Subcutaneous adipose tissue (tissue), 4 donors: ENCODE results near the gene BACH2. TPM values are rescaled to one million over a fixed set of nuclear protein-coding genes. Genes with fewer than 3 reads are reported as not detected.

ENCODE experiments used
- total RNA-seq, 4 donors: library from RNA; depleted of rRNA; stranded (reverse); fragments of >200 nt; gene quantifications; one replicate each; pipeline ENCODE4 v1.1.0, GENCODE V29; 2016
- TF ChIP-seq, protein P1 (sequence below): fragments of 450-650 bp; IDR thresholded peaks from one replicate; pipeline ENCODE4 v1.5.1; 2016; ENCODE audit warnings: low read depth, mild to moderate bottlenecking, control low read depth, antibody characterized with exemption, moderate library complexity

The BACH2 gene
- total RNA-seq, 4 donors from 2014 or later, result 1.7 to 15.4 (median 3.9) TPM

DNA sequence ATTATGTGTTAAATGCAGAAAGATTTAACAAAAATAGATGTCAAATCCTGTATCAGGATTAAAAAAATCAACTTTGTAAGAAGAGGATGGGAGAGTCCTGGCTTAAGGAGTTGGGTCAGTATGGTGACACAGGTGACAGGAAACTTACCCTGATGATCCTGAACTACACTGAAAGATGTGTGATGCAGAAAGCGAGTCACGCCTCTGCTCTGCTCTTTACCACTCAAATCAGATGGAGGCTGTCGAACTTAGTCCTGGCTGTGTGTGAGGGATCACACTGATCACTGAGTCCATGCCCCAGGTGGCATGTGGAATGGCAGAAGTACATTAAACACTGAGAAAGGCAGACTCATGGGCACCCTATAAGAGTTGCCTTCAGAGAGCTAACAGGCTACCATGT is 309.5 kb downstream of the BACH2 start:
- TF ChIP-seq, protein P1, sequence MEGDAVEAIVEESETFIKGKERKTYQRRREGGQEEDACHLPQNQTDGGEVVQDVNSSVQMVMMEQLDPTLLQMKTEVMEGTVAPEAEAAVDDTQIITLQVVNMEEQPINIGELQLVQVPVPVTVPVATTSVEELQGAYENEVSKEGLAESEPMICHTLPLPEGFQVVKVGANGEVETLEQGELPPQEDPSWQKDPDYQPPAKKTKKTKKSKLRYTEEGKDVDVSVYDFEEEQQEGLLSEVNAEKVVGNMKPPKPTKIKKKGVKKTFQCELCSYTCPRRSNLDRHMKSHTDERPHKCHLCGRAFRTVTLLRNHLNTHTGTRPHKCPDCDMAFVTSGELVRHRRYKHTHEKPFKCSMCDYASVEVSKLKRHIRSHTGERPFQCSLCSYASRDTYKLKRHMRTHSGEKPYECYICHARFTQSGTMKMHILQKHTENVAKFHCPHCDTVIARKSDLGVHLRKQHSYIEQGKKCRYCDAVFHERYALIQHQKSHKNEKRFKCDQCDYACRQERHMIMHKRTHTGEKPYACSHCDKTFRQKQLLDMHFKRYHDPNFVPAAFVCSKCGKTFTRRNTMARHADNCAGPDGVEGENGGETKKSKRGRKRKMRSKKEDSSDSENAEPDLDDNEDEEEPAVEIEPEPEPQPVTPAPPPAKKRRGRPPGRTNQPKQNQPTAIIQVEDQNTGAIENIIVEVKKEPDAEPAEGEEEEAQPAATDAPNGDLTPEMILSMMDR, result no peak

DNA sequence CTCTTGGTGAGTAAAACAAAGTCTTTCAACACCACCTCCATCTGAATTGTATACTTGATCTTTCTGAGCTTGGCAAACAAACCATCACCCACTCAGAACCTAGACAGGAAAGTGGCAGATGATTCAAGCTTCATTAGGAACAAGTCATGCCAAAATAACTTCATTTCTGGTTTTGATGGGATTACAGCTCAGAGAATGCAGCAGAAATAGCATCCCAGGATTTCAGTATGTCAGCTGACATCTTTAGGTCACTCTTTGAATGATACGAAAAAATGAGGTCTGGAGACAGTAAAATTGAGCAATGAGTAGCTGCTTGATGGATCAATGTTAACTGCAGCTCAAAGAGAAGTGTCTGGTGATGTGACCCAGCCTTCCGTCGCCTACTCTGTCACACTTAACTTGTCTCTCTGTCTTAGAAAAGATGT is 310.0 kb downstream of the BACH2 start:
- TF ChIP-seq, protein P1, result no peak

DNA sequence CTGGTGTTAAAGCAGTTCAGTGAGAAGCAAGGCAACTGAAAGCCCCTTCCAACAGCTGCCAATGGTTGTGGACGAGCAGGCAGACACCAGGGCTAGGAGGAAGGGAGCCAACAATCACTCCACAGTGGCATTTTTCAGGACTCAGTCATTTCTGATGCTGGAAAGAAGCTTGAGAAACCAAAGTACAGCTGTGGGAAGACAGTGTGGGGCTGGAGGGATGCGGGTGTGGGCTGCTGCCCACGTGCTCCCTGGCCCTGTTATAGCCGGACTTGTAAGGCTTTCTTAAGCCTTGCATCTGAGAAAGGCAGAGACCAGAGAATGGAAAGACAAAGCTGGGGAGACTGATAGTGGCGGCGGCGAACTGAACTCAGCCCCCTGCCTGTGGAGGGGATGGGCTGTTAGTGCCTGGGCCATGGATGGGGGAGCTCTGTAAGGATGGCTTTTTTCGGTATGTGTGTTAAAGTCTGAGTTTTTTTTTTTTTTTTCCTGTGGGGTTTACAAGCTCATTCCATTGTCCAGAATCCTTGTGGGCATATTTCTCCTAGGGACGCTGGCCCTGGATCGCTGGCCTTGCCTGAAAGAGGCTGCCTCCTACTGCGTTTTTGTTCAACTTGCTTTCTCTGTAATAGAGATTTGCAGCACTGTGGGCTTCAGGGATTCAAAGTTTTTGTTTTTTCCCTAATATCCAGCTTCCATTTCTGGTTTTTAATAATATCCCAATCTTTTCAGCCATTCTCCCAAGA is 310.7 kb downstream of the BACH2 start:
- TF ChIP-seq, protein P1, result no peak

DNA sequence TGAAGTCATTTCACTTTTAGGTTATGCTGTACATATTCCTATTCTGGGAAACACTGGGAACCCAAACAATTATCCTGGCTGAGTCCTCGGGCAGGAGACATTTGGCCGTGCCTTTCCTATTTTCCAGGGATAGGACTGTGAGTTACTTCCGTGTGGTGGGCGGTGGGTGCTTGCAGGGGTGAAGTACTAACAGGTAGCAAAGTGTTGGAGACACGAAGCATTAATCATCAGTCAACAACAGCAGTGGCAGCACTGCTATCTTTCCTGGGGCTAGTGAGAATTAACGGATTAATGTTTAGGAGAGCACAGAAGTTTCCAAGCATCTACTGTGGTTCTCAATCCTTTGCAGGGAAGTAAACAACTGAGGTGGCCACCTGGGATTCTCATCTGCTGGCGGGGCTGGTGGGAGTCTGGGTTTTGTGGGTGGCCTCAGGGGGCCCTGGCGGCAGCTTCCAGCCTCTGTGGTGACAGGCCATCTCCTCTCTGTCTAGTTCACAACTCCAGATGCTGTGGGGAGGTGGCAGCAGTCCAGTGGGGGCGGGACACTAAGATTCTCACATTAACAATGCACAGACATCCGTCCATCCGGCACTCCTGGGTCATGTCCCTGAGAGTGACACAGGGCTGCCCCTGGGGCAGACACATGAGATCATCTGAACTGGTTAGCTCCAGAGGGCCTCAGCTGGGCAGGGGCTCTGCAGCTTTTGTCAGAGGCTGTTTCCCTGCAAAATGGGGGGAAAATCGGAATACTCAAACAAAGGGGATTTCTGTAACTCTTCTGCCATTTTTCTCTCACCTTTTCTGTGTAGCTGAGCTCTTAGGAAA is 311.5 kb downstream of the BACH2 start:
- TF ChIP-seq, protein P1, result no peak

DNA sequence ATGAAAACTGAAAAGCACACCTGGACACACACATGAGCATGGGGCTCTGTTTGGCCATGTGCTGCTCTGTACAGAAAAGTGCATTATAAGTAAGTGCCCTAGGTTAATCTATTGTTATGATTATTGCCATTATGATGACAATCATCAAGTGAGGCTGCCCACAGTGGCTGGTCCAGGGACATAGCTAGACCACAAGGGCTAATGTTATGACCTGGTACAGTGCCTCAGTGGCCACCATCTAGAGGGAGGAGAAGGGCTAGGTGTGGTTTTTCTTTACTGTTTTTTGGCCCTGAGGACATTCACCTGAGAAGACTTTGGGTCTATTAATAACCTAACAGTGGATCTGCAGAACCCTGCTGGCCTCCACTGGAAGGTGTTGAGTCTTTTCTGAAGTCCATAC is 316.3 kb downstream of the BACH2 start:
- TF ChIP-seq, protein P1, result no peak

DNA sequence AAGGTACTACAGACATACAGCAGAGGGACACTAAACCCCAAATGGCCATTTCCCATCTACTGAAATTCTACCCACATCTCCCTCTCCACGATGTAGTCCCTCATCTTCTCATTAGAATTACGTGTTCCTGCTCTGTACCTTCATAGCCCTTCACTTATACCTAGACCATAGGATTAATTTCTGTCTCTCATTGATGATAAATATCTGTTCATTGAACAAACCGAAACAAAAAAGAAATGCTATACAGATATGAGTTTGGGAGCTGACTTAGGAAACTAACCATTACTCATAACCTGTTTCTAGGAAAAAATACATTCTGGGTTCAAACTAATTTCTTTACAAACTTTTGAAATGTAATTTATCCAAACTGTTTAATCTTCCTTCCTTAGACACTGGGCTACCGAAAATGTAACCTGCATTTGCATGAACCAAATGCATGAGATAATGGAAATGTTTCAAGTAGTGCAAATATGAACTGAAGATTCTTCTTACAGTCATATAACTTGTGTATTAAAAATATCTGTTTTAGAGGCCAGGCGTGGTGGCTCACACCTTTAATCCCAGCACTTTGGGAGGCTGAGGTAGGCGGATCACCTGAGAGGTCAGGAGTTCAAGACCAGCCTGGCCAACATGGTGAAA is 317.0 kb downstream of the BACH2 start:
- TF ChIP-seq, protein P1, result no peak

DNA sequence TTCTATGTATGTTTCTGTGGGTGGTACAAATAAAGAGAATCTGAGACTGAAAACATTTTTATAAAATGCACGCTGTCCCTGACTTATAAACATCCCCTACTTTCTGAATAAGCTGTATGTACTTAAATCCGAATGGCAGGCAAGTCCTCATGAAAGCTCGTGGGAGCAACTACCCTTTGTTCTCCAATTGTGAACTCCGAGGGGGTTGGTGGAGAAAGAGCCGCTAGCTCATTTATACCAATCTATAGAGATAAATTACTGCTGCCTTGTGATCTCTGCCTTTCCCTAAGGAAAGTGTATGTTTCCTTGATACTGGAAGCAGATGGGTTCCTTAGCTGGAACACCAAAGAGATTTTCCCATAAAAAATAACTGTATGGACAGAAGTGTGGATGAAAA is 317.9 kb downstream of the BACH2 start:
- TF ChIP-seq, protein P1, result no peak
